ENCODE data around the gene LMOD3. TPM values are rescaled to one million over a fixed set of nuclear protein-coding genes. Genes with fewer than 3 reads are reported as not detected.

The LMOD3 gene
- total RNA-seq, 1 donor from 2014 or later: not detected

DNA sequence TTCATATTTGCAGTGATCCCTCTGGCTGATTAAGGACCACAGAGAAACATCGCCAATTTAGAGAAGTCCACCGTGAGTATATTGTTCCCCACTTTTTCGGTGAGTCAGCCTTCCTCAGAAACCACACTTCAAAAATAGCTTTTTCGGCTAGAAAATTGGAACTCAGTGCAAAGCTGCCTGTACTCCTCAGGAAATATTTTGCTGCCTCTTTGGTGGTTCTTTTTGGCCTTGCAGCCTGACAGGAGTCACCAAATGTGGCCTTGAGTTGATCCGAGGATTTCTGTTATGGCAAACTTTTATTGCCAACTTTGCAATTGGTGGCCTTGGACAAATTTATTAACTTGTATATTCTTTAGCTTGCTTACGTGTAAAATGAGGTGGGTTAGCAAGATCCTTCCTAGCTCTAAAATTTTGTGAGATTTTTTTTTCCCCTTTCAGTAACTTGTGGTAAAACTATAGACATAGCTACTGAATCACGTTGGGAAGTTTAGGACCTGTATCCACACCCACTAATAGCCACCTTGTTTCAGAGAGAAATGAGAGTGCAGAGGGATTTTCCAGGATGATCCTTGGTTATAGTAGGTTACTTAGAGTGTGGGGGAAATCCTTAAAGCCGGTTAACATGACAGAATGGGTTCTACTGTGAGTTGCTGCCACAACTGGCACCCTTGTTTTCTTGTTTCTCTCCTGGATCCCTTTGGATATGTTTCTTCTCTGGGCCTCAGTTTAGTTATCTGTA is 27.8 kb downstream of the LMOD3 start:
- H3K27ac Mint-ChIP-seq: peak overlapping the region; percentile 97
- H3K4me1 Mint-ChIP-seq: peaks cover 82% of the 10 kb centered on the region
- no peak for DNase-seq
- POLR2A ChIA-PET: interaction anchor here (0.6 to 7.8 kb wide), 3 partner anchors 12 to 43 kb away, joined by 3 to 101 read pairs (median 18); partner anchors contain the start of genes ARL6IP5, TMF1 and UBA3
- intact Hi-C loops (cut with micrococcal nuclease): loop anchor here (2.0 kb wide), 1 partner anchor 14 kb away; the partner anchor contains the start of gene UBA3
- H3K4me3 Mint-ChIP-seq: peak overlapping the region; percentile 64
- no peaks in the 10 kb centered on the region for H3K9me3 Mint-ChIP-seq
- TF ChIP-seq, protein P1, sequence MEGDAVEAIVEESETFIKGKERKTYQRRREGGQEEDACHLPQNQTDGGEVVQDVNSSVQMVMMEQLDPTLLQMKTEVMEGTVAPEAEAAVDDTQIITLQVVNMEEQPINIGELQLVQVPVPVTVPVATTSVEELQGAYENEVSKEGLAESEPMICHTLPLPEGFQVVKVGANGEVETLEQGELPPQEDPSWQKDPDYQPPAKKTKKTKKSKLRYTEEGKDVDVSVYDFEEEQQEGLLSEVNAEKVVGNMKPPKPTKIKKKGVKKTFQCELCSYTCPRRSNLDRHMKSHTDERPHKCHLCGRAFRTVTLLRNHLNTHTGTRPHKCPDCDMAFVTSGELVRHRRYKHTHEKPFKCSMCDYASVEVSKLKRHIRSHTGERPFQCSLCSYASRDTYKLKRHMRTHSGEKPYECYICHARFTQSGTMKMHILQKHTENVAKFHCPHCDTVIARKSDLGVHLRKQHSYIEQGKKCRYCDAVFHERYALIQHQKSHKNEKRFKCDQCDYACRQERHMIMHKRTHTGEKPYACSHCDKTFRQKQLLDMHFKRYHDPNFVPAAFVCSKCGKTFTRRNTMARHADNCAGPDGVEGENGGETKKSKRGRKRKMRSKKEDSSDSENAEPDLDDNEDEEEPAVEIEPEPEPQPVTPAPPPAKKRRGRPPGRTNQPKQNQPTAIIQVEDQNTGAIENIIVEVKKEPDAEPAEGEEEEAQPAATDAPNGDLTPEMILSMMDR (IDR thresholded peaks at IDR 0.05): no peak
- H3K27me3 Mint-ChIP-seq: no peaks in the 10 kb centered on the region
- CTCF ChIA-PET: interaction anchor here (1.0 to 2.3 kb wide), 3 partner anchors 24 to 27 kb away, joined by 4 to 10 read pairs (median 6); no protein-coding TSS in a partner anchor
- no peak for ATAC-seq (ENCODE audit: low read depth)
- peaks cover 44% of the 10 kb centered on the region for H3K36me3 Mint-ChIP-seq (ENCODE audit: low read depth)

DNA sequence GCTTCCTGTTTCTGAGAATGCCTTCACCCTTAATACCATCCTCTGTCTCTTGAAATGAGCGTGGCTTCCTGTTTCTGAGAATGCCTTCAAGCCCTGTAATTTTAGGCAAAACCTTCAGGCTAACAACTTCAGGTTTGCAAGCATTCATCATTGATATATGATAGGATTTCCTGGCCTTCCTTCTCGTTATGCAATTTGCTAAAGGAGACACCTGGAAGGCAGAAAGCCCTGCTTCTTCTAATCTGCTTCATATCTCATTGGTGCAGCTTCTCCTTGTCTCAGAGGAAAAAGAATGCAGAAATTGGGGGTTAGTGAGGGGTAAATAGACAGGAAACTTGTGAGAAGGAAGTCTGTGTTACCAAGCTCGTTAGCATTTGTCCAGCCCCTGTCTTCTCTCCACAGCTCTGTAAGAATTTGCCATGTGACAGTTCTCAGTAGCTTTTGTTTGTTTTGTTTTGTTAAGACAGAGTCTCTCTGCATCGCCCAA is 30.3 kb downstream of the LMOD3 start:
- Mint-ChIP-seq H3K36me3 (ENCODE audit: low read depth) (peaks cover 39% of the 10 kb centered on the region), H3K4me3 (peak overlapping the region; percentile 82), H3K4me1 (peaks cover 95% of the 10 kb centered on the region), H3K27ac (peak overlapping the region; percentile 97), H3K9me3 (no peaks in the 10 kb centered on the region), H3K27me3 (no peaks in the 10 kb centered on the region)
- POLR2A ChIA-PET: interaction anchor here (0.7 to 7.8 kb wide), 6 partner anchors 10 to 1389 kb away, joined by 3 to 101 read pairs (median 12); partner anchors contain the start of genes ARL6IP5, TMF1 and UBA3
- CTCF ChIA-PET: interaction anchor here (0.8 to 2.0 kb wide), 5 partner anchors 13 to 79 kb away, joined by 3 to 6 read pairs (median 3); partner anchors contain the start of genes EOGT and TMF1
- intact Hi-C loops (cut with micrococcal nuclease): loop anchor here (1.0 kb wide), 1 partner anchor 8 kb away; the partner anchor contains the start of gene ARL6IP5
- DNase-seq: no peak
- peak; percentile 80 for ATAC-seq (ENCODE audit: low read depth)
- TF ChIP-seq, protein P1 (IDR thresholded peaks at IDR 0.05): no peak

DNA sequence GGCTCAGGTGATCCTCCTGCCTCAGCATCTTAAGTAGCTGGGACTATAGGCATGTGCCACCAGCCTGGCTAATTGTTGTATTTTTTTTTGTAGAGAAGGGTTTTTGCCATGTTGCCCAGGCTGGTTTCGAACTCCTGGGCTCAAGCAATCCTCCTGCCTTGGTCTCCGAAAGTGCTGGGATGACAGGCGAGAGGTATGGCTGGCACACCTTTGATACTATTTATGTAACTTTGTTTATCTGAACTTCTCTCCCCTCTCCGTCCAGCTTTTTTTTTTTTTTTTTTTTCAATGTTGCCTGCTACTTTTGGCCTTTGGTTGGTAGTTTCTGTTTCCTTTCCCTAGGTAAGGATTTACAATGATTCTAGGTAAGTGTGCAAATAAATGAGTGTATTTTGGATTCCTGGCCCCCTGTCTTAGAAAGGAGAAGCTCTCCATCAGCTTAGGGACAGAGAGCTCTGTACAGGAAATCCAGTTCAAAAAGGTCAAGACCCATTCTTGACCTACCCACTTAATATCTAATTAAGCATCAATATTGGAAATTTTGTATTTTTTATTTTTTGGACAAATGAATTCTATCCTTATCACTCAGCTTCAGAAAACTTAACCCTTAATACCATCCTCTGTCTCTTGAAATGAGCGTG is 30.9 kb downstream of the LMOD3 start:
- intact Hi-C loops (cut with micrococcal nuclease): loop anchor here (1.0 kb wide), 1 partner anchor 7 kb away; the partner anchor contains the start of gene ARL6IP5

DNA sequence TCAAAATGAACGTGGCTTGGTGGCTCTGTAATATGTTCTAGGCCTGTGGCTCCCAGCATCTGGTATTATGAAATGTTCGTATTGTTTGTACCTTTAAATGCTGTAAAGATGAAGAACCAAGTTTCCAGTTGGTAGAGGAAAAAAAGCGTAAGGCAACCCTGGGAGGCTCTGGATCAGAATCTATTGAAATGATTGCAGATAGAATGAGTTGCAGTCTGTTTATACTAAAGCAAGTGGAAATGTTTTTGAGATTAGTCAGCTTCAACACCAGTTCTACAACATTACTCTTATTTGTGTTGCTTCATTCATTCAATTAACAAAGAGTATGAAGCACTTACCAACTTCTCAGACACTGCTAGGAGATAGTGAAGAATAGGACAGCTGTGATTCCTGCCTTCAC is 32.4 kb downstream of the LMOD3 start:
- Mint-ChIP-seq H3K4me3 (peak overlapping the region; percentile 9), H3K36me3 (ENCODE audit: low read depth) (peaks cover 40% of the 10 kb centered on the region), H3K27me3 (no peaks in the 10 kb centered on the region), H3K9me3 (no peaks in the 10 kb centered on the region), H3K4me1 (peaks cover 87% of the 10 kb centered on the region), H3K27ac (peak overlapping the region; percentile 86)
- POLR2A ChIA-PET: interaction anchor here (0.7 to 7.8 kb wide), 5 partner anchors 7 to 76 kb away, joined by 3 to 101 read pairs (median 4); partner anchors contain the start of genes ARL6IP5, EOGT, TMF1 and UBA3
- DNase-seq (no peak), ATAC-seq (ENCODE audit: low read depth) (no peak)
- CTCF ChIA-PET: interaction anchor here (1.0 kb wide), 1 partner anchor 31 kb away, joined by 3 read pairs; no protein-coding TSS in a partner anchor
- intact Hi-C loops (cut with micrococcal nuclease): no loop called here
- TF ChIP-seq, protein P1 (IDR thresholded peaks at IDR 0.05): no peak

More for the DNA sequence above, 30.9 kb downstream of the LMOD3 start:
- Mint-ChIP-seq H3K27ac (peak overlapping the region; percentile 97), H3K4me3 (peak overlapping the region; percentile 82), H3K36me3 (ENCODE audit: low read depth) (peaks cover 36% of the 10 kb centered on the region), H3K4me1 (peaks cover 90% of the 10 kb centered on the region), H3K9me3 (no peaks in the 10 kb centered on the region), H3K27me3 (no peaks in the 10 kb centered on the region)
- CTCF ChIA-PET: interaction anchor here (0.8 to 2.0 kb wide), 5 partner anchors 13 to 78 kb away, joined by 3 to 6 read pairs (median 3); partner anchors contain the start of genes EOGT and TMF1
- DNase-seq: no peak
- peak; percentile 16 for ATAC-seq (ENCODE audit: low read depth)
- TF ChIP-seq, protein P1 (IDR thresholded peaks at IDR 0.05): no peak
- POLR2A ChIA-PET: interaction anchor here (0.7 to 7.8 kb wide), 6 partner anchors 9 to 40 kb away, joined by 3 to 101 read pairs (median 12); partner anchors contain the start of genes ARL6IP5, TMF1 and UBA3
